Astrocyte (in vitro differentiated cells and primary cell): ENCODE results near the gene PIM3.

Experiments
- EZH2 ChIP-seq: IDR thresholded peaks from 2 replicates; pipeline ENCODE4 v1.6.1; 2012; ENCODE audit warnings: mild to moderate bottlenecking, low read length, inconsistent platforms; ENCODE audit not compliant: insufficient read depth
- TF ChIP-seq, protein P1 (sequence below): IDR thresholded peaks from 2 replicates; pipeline ENCODE4 v1.5.1; 2011; ENCODE audit warnings: low read depth, mild to moderate bottlenecking, inconsistent platforms, low read length, moderate library complexity; ENCODE audit not compliant: insufficient read depth

DNA sequence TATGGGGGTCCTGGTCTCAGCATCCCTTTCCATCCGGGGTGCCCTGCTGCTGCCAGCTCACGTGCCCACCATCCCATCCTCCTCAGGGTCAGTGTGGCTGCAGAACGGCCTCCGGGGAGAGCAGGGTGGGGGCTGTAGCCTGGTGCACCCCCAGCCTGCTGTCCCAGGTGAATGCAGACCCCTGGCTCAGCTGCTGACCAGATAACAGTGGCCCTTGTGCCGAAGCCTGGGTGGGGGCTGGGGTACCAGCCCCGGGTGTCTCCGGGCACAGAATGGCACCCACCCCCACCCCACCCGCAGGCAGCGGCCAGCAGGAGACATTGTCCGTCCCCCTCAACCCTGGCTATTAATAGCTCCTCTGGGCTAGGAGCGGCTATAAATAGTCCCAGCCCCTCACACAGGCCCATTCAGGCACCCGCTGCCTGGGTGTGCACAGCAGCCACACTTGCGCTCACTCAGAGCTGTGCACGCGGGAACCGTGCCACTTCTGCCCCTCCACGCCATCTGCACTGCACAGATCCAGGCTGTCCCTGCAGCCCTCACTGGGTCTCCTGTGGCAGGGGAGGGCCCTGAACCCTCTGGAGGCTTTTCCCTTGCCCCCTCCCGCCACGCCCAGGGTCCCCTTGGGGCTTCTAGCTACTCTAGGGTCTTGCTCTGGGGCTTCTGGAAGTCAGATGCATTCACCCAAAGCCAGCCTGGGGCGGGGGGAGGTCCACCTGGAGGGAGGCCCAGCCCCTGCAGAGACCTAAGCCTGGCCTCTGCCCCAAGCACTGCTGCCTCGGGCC lies 23.4 kb upstream of the PIM3 start:
- TF ChIP-seq, protein P1, sequence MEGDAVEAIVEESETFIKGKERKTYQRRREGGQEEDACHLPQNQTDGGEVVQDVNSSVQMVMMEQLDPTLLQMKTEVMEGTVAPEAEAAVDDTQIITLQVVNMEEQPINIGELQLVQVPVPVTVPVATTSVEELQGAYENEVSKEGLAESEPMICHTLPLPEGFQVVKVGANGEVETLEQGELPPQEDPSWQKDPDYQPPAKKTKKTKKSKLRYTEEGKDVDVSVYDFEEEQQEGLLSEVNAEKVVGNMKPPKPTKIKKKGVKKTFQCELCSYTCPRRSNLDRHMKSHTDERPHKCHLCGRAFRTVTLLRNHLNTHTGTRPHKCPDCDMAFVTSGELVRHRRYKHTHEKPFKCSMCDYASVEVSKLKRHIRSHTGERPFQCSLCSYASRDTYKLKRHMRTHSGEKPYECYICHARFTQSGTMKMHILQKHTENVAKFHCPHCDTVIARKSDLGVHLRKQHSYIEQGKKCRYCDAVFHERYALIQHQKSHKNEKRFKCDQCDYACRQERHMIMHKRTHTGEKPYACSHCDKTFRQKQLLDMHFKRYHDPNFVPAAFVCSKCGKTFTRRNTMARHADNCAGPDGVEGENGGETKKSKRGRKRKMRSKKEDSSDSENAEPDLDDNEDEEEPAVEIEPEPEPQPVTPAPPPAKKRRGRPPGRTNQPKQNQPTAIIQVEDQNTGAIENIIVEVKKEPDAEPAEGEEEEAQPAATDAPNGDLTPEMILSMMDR: no peak
- TF ChIP-seq EZH2: no peak
